MM.1S (cell line): Measurements from ENCODE around the gene PLD4.

Experiments used
- CTCF ChIP-seq: fragments of 300-600 bp; sonication (generic); IDR thresholded peaks from 2 replicates; pipeline ENCODE4 v1.5.1; 2016; ENCODE audit warnings: antibody characterized with exemption, low read length, mixed read lengths
- EZH2 ChIP-seq: fragments of 300-600 bp; sonication (generic); optimal IDR thresholded peaks from 2 replicates; pipeline ENCODE3; 2017; ENCODE audit warnings: low read depth, mild to moderate bottlenecking, antibody characterized with exemption, low read length, mixed read lengths

- TF ChIP-seq CTCF (no peak), EZH2 (no peak)
Observed at GRCh38 chr14:104957146-104958113, 32.8 kb downstream of the PLD4 start.
